ENCODE measurements around the gene IGFL1.
"Not testable (repeated sequence)": the region's sequence is repeated elsewhere in the genome, so short reads cannot be mapped to it uniquely, and the experiment has no call there.

Gene IGFL1

GRCh38 chr19:46271481-46272197, 42.1 kb downstream of the IGFL1 start:
- peak; percentile 34 to 40 for DNase-seq (ENCODE audit: low read depth in 2 of 2)

GRCh38 chr19:46273931-46274330, 44.4 kb downstream of the IGFL1 start:
- DNase-seq (ENCODE audit: low read depth in 2 of 2): not testable (repeated sequence)

- no peak for DNase-seq (ENCODE audit: low read depth in 2 of 2)
Observed at GRCh38 chr19:46279177-46279576, 49.6 kb downstream of the IGFL1 start.

Data from fibroblast of skin of left quadriceps (primary cell).